H1 (cell line): ENCODE results near the gene STAC. TPM values are rescaled to one million over a fixed set of nuclear protein-coding genes. Genes with fewer than 3 reads are reported as not detected.

Experiments
- E2F6 ChIP-seq: IDR thresholded peaks from 2 replicates; pipeline ENCODE4 v1.6.1; 2012; ENCODE audit warnings: inconsistent platforms
- HDAC6 ChIP-seq: IDR thresholded peaks from one replicate; pipeline ENCODE4 v1.7.1; 2012; ENCODE audit warnings: low read depth, mild to moderate bottlenecking, inconsistent platforms, low read length, moderate library complexity
- SP2 ChIP-seq: IDR thresholded peaks from 2 replicates; pipeline ENCODE4 v1.6.1; 2012; ENCODE audit warnings: mild to moderate bottlenecking, low read length, inconsistent platforms
- polyA plus RNA-seq, 7 experiments: library from polyadenylated mRNA; depleted of rRNA in 3 of 7; stranded (reverse) in 5 of 7; unstranded in 2 of 7; fragments of >200 nt in 5 of 7; fragments of 200-250 nt in 2 of 7; gene quantifications; 1 replicate in 5 of 7; 2 replicates in 1 of 7; 4 replicates in 1 of 7; pipeline versions ENCODE4 v1.2.1 to v1.2.3, GENCODE V29; 2011 to 2013; ENCODE audit warnings: missing spikeins in 2 of 7, mixed read lengths in 2 of 7
- total RNA-seq: library from RNA; stranded (reverse); fragmentation: NEBNext Ultra II Directional; extraction: Animal tissue kit (Norgen Biotek cat#: 25700); gene quantifications from 2 replicates; pipeline ENCODE4 v1.2.1, GENCODE V29; 2021

STAC gene
- total and polyA plus RNA-seq, 2 of the 8 experiments (the other 6 are each of a cell fraction or from before 2014, with no cell fraction given): 8.0 to 18.1 TPM

- TF ChIP-seq HDAC6: no peak
- TF ChIP-seq SP2: no peak
- TF ChIP-seq E2F6: no peak
Measured at GRCh38 chr3:36525115-36525801, 145.0 kb downstream of the STAC start (continued).
